ENCODE data around the gene WDCP.

DNA sequence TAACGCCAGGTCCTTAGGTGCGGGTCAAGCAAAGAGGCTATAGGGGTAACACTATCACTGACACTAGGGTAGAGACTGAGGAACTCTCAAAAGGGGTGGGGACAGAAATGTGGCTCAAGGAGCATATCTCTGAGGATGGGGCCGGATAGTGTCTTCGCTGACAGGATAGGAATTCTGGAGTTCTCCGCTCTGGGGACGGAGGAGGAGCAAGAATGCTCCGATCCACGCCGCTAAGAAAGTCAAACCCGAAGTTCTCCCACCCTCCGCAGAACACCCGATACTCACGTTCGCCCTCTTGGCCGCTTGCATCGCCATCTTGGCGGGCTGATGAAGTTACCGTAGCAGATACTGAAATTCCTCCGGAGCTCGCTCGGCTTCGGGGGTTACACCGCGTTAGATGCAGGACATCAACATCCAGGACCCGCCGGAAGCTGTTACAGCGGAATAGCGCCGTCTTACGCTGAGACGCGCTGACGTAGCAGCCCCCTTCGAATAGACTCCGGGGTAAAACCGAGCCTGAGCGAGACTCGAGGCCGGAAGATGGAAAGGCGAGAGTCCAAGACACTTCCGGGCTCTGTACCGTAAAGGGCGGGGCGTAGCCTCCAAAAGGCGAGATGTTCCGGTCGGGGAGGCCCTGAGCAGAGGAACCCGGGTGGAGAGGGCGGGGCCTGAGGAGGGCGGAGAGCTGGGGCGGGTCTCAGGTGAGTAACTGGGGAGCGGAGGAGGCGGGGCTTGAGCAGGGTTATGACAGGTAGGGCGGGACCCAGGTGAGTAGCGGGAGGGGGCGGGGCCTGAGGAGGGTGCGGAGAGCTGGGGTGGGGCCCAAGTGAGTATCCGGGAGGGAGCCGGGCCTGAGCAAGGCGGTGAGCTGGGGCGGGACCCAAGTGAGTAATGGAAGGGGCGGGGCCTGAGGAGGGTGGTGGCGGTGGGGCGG is 29.0 kb upstream of the WDCP start, which contains the start of gene SF3B6:
- TF ChIP-seq POLR2A (IDR thresholded peaks at IDR 0.05) (no peak), EP300 (IDR thresholded peaks at IDR 0.05) (no peak), POLR2AphosphoS5 (IDR thresholded peaks at IDR 0.05) (peak; percentile 84 to 96 (median 88))
- TF ChIP-seq, protein P1, sequence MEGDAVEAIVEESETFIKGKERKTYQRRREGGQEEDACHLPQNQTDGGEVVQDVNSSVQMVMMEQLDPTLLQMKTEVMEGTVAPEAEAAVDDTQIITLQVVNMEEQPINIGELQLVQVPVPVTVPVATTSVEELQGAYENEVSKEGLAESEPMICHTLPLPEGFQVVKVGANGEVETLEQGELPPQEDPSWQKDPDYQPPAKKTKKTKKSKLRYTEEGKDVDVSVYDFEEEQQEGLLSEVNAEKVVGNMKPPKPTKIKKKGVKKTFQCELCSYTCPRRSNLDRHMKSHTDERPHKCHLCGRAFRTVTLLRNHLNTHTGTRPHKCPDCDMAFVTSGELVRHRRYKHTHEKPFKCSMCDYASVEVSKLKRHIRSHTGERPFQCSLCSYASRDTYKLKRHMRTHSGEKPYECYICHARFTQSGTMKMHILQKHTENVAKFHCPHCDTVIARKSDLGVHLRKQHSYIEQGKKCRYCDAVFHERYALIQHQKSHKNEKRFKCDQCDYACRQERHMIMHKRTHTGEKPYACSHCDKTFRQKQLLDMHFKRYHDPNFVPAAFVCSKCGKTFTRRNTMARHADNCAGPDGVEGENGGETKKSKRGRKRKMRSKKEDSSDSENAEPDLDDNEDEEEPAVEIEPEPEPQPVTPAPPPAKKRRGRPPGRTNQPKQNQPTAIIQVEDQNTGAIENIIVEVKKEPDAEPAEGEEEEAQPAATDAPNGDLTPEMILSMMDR (IDR thresholded peaks at IDR 0.05): peak in 1 of 7 experiments; percentile 15

Measured in stomach (tissue), 4 donors.